ENCODE measurements around the gene EMSY.
"Not testable (repeated sequence)": the region's sequence is repeated elsewhere in the genome, so short reads cannot be mapped to it uniquely, and the experiment has no call there.

GRCh38 chr11:76582471-76582870, 137.7 kb downstream of the EMSY start:
- not testable (repeated sequence) for TF ChIP-seq POLR2AphosphoS5 (IDR thresholded peaks at IDR 0.05; ENCODE audit: low read depth, low read length); POLR2A (IDR thresholded peaks at IDR 0.05; ENCODE audit: low read depth, low read length); TAF1 (IDR thresholded peaks at IDR 0.05; ENCODE audit: low read depth, low read length); SPI1 (IDR thresholded peaks at IDR 0.05; ENCODE audit: low read depth, low read length); PAX5 (IDR thresholded peaks at IDR 0.05; ENCODE audit: insufficient read depth, low read length, severe bottlenecking)
